NCI-H146 (cell line): ENCODE measurements around the gene INAFM2.

ENCODE experiments used
- DNase-seq: peaks from one replicate; lab custom pipeline; 2025; lab: John Stamatoyannopoulos, UW

Gene INAFM2

GRCh38 chr15:40329804-40330203 lies 6.3 kb downstream of the INAFM2 start:
- no peak for DNase-seq

DNA sequence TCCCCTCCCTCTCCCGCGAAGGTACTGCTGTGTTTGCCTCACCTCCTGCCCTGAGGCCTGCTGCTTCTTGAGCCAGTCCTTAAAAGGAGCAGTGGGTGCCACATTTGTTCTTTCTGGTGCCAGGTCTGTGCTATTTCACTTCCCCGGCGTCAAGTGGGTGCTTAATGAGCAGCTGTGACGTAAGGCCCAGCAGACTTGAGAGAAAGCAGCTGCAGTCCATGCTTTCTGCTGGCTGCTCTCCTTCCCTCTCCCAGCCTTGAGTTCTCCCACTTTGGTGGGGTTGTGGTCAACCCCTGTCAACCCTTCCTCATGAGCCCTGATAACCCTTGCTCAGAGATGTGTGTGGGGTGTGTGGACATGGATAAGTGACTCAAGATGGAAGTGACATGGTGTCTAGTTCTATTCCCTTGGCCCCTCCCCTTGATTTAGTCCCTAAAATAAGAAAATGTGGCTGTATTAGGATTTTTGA lies 6.9 kb downstream of the INAFM2 start:
- DNase-seq = no peak

DNA sequence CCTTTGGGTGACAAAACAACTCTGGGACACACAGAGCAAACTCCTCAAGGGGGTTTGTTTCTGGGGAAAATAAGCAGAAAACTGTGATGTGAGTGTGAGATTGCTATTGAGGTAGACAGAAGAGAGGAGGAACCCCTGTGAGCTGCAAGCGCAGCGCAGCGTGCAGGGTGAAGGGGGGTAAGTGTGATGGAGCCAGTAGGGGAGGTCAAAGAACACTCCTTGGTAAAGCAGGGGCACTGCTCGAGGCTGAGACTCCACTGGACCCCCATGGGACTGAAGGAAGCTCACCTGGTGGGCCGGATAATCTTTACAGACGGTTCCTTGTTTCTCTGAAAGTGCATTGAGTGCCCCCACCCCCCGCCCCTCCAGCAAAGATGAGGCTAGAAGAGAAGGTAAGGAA lies 7.5 kb downstream of the INAFM2 start:
- no peak for DNase-seq

DNA sequence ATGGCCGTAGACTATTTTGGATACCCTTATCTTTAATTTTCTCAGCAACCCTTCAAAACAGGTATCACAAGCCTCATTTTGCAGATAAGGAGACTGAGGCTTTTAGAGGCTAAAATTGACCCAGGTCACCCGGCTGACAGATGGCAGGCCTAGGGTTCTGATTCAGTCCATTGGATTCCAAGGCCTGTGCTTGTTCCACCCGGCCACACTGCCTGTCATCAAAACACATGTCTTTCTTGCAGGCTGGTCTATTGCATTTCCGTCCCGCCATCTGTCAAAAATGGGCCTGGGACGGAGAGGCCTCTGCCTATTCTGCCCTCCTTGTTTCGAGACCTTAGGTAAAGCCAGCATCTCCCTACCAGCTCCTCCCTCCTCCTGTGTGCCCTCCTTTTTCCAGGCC lies 8.1 kb downstream of the INAFM2 start:
- DNase-seq = no peak

GRCh38 chr15:40332113-40332781 lies 8.8 kb downstream of the INAFM2 start:
- DNase-seq = no peak

- DNase-seq = no peak
These were observed 10.5 kb downstream of the INAFM2 start for GRCh38 chr15:40333922-40334492.

DNA sequence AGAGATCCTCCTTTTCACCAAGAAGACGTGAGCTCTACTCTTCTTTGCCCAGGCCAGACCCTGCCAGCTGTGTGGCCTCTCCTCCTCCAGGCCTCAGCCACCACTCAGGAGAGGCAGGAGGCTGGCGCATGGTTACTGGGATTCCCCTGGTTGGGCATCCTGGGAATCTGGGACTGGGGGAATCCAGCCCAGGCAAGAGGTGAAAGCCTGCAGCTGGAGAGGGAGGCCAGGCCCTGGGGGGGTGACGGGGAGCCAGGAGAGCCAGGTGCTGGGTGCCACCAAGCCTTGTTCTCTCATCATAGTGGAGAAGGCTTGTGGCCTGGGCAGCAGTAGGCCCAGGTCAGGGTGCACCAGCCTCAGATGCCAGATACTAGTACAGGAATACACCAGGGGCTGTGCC lies 11.0 kb downstream of the INAFM2 start:
- DNase-seq = no peak

DNA sequence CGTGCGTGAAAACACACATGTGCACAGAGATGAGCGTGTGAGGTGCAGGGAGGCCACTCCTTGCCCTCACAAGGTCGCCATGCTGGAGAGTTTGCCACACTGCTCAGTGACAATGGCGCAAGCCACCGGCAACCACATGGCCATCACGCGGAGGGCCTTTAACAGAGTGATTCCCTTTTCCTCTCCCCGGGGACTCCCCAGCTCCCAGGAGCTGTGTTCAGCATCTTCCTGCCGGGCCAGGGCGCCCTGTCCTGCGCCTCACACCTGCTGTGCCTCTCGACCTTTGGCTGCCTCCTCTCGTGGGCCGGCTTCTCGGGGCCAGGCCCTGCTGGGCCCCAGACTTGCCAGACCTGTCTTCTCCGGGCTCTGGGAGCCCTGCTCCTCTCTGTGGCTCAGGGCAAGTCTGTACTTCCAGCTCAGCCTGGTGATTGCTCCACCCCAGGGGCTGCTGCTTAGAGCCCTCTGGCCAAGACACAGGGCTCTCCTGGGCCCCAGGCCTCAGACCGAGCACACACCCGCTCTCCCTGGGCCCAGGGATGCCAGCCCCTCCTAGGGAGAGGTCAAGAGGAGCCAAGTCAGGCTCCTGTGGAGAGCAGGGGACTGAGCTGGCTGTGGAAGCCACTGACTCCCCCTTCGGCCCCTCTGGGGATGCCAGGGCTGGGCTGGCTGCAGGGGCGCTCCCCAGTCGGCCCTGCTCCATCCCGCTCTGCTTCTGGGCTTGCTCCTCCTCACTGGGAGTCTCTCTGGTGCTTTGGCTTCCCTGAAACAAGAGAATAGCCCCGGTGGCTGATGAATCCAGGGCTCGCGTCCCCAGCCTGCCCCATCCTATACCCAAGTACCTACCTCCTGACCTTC lies 11.7 kb downstream of the INAFM2 start:
- no peak for DNase-seq

DNA sequence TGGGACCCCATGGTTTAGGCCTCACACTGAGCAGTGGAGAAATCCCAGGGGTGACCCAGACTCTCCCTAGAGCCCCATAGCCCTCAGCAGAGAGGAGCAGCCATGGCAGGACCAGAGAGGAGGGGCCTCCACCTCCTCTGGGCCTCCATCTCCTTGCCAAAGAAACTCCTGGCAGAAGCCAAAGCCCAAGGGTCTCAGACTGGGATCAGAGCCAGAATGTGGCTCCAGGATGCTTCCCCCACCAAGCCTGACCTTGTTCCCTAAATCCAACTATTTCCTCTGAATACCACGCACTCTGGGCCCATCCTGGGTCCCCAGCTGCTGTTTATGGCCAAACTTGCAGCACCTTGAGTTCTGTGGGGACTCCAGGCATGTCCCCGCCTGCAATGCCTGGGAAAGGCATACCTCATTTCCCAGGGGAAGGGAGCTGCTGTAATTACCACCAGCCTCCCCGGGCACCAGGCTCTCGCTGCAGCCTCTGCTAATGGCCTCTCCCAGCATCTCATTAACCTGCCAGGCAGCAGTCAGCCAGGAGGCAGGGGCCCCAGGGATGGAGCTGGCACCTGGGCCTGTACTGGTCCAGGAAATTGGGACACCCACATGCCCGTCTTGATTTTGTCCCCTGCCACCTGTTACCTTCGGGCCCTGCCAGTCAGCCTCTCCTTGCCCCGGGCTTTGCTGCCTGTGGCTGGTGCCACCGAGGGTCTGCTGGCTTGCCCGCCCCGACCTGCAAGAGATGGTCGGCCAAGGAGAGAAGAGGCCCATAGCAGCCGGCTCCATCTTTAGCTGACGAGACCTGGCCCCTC lies 12.6 kb downstream of the INAFM2 start:
- no peak for DNase-seq

DNA sequence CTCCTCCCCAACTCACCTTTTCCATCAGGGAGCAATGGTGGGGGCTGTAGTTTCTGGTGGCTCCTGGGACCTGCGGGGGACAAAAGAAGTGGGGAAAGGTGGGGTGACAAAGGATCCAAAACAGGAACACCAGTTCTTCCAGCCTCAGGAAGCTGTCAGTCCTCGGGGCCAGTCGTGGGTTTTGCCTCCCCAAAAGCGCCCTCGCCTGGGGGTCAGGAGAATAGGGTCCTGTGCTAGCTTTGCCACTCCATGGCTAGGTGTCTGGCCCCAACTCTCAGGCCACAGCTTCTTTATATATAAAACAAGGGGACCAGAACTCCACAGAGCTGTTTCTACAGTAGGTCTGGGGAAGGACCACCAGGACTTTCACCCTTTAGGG lies 13.2 kb downstream of the INAFM2 start:
- DNase-seq = no peak

DNA sequence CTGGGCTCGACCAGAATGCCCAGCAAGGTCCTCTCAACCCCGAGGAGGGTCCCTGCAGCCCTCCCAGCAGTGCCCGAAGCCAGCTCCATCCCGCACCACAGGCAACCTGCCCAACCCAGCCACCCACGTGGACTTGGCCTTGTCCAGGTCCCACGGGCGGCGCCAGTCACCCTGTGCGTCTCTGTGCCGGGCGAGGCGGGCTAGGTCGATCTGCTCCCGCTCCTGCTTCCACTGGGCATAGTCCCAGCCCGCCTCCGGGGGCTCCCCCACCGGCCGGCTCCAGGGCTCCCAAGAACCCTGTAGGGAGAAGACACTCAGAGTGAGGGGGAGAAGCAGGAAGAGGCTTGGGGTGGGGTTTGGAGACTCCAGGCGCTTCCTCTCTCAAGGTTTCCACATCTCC lies 14.1 kb downstream of the INAFM2 start:
- DNase-seq = no peak

DNA sequence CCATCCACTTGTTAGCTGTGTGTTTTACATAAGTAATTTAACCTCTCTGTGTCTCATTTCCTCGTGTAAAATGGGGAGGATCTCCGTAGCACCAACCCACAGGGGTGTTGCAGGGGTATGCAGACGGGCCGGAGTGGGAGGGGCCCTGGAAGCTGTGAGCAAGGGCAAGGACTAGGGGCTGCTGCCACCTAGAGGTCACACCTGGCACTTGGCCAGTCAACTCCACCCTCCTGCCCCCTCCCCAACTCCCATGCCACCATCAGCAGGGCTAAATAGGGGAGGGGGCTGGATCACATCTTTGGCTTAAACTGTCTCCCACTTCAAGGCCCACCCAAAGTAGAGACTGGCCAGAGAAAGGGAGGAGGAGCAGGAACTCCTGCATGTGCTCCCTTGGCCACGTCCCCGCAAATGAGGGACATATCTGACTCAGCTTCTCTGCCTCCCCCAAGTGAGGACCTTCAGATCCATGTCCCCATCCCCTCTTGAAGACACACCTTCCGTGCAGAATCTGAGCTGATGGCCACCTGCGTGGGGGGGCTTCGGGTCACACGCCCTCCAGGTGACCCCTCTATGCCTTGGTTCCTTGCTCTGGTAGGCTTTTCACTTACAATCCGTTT lies 14.7 kb downstream of the INAFM2 start:
- DNase-seq = peak; percentile 65

DNA sequence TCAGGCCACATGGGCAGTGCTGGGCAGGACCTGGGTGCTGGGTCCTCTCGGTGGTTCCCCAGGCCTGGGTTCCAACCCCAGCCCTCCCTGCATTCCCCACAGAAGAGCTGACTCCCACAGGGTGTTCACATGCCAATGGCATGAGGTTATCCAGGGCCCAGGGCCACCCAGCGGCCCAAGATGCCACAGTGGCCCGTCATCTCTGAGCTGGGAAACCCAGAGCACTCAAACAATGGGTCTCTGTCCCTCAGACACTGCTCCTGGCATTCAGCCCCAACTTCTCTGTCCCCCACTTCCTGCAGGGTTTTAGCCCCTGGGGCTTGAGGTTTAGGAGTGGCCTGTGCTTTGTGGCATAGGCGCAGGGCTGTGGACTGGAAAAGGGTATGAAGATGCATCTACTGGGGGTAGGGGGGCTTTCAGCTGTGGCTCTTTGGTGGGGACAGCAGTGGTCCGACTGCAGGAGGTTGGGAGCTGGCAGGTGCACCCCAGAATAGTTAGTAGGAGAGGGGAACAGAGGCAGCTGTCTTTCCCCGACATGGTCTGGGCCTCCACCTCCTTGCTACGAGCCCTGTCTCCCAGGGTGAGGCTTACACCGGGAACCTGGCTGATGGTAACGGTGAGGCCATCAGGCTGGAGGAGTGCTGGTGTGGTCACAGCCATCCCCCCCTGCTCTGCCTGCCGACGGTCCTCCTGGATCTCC lies 15.6 kb downstream of the INAFM2 start:
- DNase-seq = no peak

GRCh38 chr15:40339621-40339945 lies 16.1 kb downstream of the INAFM2 start:
- no peak for DNase-seq

DNA sequence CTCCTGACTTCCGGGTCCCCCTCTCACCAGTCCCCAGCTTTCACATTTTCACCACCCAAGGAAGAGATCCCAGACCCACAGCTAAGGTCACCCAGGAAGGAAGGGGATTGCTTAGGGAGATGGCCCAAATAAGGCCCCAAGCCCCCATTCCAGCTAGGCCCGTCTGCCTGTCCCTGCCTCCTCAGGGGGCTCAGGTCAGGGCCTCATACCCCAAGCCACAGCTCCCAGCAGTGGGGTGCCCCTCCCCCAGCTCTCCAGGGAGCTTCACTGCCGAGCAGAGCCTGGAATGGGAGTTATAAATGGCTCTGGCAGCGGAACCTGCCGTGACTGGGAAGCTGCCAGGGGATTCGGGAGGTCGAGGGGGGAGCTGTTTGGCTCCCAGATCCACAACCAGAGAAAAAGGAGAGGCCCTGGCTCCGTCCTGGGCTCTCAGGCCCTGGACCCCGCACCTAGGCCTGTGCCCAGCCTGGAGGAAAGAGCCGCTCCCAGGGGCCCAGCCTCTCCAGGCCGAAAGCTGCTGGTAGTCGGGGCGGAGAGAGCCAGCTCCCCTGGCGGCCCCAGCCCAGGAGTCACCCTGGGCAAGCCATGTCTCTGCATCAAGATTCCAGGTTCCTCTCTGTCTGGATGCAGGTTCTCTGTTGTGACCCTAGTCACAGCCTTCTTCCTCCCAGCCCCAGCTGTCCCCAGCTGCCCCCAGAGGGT lies 16.7 kb downstream of the INAFM2 start:
- DNase-seq = no peak

DNA sequence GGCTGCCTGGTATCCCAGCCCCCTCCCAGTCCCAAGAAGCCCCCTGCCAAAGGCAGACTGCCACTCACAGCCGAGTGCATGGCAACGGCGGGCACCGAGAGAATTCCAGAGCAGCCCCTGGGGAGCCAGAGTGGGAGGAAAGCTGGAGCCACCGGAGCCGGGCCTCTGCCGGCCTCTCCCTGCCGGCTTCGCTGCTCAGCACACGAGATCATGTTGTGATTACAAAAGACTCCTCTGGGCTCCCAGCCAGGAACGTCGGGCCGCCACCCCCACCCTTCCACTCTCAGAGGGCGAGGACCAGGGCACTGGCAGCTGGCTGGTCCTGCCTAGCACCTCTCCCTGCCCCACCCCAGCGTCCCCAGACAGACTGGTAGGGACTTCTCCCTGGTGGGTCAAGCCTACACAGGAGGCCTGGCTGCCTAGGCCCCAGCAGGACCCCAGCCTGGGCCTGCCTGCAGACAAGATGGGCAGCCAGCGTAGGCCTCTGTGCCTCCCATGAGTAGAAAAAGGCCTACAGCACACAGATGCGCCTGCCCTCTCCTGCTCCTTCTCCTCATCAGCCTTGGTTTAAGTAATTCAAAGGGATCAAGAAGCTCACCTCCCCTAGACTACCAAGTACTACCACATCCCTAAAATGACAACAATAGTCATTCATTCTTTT lies 17.4 kb downstream of the INAFM2 start, which contains the start of gene CCDC9B:
TSS of gene CCDC9B (minus strand) at position 200 of the 661 bp plus-strand sequence. CDS start at position 80, 120 bp downstream.
- peak; percentile 66 for DNase-seq

DNA sequence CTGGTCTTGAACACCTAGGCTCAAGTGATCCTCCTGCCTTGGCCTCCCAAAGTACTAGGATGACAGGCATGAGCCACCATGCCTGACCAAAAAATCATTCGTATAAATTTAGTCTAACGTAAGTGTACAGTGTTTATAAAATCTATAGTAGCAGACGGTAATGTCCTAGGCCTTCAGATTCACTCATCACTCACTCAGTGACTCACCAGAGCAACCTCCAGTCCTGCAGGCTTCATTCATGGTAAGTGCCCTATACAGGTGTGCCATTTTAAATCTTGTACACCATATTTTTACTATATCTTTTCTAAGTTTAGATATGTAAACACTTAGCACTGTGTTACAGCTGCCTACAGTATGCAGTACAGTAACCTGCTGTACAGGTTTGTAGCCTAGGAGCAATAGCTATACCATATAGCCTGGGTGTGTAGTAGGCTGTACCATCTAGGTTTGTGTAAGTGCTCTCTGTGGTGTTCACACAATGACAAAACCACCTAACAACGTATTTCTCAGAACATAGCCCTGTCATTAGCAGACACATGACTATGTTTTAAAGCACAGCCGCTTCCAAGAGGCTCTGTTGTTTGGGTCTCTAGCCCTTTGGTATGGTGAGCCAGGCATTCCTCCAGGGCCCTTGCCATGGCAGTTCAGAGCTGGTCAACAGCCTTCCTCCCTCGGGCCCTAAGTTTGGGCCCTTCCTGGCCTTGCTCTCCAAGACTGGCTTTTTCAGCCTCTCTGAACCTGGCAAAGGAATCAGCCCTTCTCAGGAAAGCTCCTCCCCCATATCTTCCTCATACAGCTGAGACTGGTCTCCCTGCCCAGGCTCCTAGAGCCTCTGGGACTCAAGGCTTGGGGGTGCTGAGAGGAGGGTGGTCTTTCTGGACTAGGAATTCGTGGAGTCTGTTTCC lies 19.2 kb downstream of the INAFM2 start:
- DNase-seq = no peak

DNA sequence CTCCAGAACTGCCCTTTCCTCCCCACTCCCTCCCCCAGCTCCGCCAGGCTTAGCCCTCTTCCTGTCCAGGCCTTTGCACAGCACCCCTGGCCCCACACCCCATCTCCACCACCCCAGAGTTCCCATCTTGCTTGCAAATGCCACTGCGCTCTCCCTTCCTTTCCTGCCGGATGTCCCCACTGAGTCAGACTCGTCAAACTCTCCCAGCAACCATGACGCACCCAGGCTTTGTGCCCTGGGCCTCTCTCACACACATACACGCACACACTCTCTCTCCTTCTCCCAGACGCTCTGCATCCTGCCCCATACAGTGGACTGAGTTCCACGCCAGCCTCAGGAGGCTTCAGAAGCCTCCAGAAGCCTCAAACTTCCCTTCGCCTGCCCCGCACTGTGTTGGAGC lies 20.0 kb downstream of the INAFM2 start:
- DNase-seq = no peak

GRCh38 chr15:40344217-40344616 lies 20.7 kb downstream of the INAFM2 start:
- no peak for DNase-seq
